Glomerular endothelial cell (primary cell): ENCODE results near the gene GALNT13. TPM values are rescaled to one million over a fixed set of nuclear protein-coding genes. Genes with fewer than 3 reads are reported as not detected.

Experiments used
- DNase-seq: peaks from one replicate; pipeline ENCODE4 v3.0.0-alpha.2; 2011; ENCODE audit warnings: low read depth, low spot score; ENCODE audit errors: extremely low read depth
- total RNA-seq: library from RNA; depleted of rRNA; stranded (reverse); fragments of >200 nt; gene quantifications from 2 replicates; pipeline ENCODE4 v1.2.3, GENCODE V29; 2015

The GALNT13 gene
- total RNA-seq, 1 donor from 2014 or later: 0.35 TPM

DNA sequence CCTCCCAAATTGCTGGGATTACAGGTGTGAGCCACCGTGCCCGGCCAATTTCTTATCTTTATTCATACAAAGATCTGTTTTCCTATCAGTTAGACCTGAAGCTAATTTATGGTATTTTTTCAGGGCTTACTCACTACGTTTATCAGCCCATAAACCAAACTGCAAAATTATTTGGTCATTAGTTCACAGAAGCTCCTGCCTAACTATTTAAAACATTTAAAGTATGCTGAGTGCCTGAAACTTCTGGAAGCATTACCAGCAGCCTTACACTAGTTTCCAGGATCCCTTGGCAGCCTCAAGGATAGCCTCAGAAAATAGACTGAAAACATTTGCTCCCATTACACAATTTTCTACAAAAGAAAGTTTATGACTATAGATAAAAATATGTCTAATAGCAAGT lies 68.8 kb downstream of the GALNT13 start:
- no peak for DNase-seq

DNA sequence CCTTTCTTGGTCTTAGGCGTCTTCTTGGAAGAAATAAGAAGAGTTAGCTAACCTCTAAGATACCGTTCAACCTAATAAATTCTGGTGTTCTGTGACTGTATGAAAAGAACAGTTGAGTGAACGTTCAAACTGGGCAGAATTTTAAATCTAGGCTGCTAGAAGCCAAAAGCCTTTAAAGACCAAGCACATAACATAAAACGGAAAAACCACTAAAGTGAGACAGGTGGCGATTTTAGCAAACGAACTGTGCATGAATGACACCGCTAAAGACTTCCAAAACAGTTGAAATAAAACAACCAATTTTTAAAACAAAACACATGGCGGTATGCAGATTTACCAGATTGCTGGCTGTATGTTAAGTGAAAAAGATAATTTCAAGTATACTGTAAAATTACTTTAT lies 73.1 kb downstream of the GALNT13 start:
- no peak for DNase-seq

DNA sequence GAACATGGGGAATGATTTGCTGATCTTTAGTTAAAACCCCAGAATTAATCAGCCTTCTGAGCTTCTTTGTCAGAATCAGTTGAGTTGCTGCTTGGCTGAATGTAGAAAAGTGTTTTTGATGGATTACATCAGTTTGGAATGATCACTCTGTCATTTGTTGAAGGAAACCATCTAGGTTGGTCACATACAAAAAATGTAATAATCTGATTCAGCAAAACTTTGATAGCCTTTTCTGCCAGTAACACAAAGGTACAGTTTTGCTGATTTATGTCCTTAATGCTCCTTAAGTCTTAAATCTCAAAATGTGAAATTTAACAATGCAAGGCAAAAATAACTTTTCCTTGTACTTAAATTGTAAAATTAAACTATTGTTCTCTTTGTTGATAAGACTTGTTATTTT lies 74.3 kb downstream of the GALNT13 start:
- DNase-seq: no peak

DNA sequence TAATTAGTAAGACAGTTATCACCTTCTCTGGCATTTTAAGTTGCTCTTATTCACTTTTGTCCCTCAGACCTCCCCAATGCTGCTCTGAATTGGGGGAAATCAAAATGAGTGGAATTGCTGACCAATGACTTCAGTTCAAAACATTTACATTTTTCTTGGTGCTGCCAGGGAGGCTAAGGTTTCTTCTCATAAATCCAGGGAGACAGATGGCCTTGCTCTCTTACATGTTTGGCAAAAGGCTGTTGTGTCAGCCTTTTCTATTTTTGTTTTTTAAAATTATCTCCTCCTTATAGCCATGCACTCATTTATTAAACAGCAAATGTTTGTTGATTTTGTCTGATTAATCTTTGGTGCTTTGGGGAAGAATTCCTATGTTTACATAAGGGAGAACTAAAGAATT lies 82.0 kb downstream of the GALNT13 start:
- DNase-seq: no peak

DNA sequence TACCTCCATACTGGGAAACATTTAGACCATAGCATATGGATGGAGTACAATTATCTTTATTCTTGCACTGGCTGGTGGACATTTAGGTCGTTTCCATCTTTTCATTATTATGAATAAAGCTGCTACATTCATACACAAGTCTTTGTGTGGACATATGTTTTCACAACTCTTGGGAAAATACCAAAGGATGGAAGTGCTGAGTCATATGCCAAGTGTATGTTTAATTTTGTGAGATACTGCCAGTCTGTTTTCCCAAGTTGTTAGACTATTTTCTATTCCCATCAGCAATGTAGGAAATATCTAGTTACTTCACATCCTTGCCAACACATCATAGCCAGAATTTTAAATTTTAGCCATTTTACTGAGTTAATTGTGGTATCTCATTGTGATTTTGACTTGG lies 91.5 kb downstream of the GALNT13 start:
- no peak for DNase-seq

DNA sequence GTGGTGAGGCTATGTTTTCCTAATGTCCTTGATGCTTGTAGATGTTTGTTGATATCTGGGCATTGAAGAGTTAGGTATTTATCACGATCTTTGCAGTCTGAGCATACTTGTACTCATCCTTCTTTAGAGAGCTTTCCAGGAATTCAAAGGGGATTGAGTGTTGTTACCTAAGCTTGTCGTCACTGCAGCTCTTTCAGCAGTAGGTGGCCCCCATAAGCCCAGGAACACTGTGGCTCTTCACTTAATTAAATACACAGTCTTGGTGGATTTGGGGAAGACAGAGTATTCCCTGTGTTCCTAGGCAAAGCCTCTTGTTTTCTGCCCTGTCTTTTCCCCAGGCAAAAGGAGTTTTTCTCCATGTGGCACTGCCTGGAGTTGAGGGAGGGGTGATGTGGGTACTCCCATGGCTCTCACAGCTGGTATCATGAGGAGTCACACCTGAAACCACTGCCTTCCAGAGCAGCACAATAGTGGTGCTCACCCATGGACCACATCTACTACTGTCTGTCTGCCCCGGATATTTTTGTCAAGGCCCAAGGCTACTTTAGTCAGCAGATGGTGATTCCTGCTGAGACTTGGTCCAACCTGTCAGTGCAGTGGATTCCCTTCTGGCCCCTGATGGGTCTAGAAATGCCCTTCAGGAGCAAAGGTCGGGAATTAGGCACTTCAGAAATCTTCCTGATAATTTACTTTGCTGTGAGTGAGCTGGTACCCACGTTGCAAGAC lies 95.7 kb downstream of the GALNT13 start:
- no peak for DNase-seq

DNA sequence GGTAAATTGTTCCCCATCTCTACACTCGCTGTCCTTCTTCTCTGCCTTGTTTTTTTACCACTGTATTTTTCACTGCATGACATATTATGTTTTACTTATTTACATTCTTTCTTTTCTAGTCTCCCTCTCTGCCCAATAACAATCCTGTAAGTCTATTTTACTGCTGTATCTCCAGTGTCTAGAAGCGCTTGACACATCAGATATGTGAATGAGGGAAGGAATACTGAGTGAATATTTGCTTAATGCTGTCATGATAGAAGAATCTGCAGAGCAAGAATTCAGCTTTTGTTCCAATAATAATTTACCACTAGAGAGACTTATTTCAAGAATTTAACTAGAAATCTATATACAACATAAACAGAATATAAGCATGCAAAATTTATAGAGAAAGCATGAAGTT lies 99.5 kb downstream of the GALNT13 start:
- no peak for DNase-seq

DNA sequence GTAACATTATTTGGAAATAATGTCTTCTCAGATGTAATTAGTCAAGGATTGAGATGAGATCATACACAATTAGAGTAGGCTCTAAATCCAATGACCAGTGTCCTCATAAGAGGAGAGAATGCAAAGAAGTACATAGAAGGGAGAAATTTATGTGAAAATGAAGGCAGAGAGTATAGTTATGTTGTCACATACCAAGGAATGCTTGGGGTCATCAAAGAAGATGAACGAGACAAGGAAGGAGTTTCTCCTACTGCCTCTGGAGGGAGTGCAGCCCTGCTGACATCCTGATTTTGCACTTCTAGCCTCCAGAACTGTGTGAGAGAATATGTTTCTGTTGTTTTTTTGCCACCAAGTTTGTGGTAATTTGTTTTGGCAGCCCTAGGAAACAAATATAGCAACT lies 100.1 kb downstream of the GALNT13 start:
- no peak for DNase-seq

DNA sequence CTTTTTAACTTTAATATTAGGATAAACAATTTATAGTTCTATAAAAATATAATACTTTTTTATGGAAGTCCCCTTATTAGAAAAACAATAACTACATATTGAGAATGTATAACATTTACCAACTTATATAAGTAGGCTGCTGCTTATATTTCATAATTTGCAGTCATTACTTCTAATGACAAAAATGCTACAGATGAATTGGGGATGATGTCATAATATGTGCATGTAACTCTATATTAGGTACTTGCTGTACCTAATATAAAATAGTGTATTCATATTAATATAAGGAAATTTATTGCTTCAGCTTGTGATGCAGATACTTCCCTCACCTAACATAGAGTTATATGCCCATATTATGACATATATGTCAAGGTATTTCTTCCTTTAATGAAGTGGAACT lies 100.7 kb downstream of the GALNT13 start:
- DNase-seq: no peak

DNA sequence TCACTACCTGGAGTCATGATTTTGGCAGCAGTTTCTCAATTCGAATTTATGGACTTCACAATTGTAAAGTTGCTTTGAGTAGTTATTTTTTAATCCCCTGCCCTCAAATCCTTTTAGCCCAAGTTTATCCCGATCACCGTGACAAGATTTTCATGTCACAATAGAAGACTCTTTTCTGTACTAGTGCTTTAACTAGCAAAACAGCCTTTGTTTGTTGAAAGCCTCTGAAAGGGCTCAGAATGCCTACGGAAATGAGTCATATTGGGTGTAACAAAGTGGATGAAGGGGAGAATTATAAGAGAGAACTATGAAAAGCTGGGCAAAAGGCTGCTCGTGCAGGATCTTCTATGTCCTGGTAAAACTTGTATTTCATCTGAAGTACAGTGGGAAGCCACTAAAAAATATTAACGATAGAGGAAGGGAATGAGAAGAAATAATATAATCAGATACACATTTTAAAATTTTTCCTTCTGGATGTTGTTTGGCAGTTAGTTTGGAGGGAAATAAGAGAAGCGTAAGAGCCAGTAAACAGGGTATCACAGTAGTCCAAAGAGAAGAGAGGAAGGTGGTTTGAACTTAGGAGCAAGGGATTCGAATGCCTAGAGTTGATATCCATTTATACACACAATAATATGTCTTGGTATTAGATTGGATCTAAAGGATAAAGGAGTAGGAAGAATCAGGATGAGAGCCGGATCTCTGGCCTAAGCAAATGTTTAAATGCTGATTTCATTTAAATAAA lies 114.9 kb downstream of the GALNT13 start:
- DNase-seq: no peak

DNA sequence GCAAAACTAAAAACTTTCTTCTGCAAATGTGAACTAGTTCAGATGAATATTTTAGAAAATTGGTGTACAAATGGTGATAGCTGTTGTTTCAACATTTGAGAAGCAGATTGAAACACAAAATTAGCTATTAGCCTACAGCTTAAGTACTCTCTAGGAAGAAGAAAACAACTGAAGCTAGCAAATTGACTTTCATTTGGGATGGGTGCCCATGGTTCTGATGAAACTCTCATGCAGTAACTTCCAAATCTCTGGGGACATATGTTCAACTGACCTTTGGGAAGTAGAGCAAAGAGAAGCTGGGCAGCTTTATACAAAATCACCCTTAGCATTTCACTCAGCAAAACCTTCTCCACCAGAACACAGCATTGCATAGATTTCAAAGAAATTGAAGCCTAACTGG lies 119.0 kb downstream of the GALNT13 start:
- DNase-seq: no peak

DNA sequence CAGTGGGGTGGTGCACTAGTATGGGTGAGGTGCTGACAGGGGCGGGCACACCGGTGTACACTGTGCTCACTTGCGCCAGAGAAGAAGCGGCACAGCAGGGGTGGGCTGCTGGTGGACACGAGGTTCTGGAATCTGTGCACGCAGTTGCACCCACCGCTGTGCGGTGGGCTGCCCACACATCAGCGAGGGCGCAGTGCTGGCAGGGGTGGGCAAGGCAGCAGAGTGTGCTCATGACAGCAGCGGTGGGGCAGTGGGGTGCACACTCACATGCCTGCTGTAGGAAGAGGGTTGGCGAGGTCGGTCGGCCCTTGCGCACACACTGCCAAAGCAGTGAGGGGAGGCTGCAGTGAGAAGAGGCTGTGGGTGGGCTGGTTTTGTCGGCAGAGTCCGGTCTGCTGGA lies 141.8 kb downstream of the GALNT13 start:
- no peak for DNase-seq

DNA sequence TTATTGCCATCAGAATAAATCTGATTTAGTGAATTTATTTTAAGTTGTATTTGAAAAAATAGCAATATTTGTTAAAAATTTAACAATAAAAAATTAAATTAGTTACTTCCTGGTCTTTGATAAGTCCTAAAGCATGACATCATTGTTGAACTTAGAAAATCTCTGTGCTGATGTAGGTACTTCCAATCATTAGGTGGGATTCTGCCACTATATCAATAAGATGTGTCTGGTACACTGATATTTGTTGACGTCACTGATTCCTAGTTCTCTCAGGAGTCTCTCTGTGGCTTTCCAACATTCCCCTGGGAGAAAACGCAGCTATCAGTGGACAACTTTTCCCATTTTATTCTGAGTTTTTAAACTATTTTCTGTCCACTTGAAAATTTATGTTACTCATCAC lies 143.5 kb downstream of the GALNT13 start:
- DNase-seq: no peak

DNA sequence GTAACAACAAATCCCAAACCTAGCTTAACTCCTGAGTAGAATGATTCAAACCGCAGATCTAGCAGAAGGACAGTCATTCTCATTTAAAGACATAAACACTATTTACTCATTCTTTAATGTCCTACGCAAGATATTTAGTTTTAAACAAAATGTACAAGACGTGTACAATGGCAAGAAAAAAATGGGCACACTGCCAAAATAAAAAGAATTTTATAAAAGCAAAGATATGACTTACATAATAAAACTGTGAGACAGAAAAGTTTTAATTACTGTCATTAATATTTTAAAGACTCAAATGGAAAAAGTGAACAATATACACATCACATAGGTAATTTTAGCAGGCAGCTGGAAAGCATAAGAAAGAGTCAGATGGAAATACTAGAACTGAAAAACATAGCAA lies 157.8 kb downstream of the GALNT13 start:
- no peak for DNase-seq

DNA sequence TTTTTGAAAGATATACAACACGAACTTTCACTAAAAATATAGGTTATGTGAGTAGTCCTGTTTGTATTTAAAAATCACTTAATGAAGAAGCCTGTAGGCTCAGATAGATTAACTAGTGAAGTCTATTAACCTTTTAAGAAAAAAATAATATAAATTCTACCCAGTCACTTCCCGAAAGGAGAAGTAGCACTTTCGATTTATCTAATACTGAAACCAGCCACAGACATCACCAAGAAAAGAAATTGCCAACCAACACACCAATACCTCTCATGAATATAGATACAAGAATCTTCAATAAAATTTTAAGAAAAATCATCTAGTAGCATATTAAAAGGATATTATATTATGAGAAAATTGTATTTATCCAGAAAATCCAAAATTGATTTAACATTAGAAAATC lies 160.5 kb downstream of the GALNT13 start:
- DNase-seq: no peak

DNA sequence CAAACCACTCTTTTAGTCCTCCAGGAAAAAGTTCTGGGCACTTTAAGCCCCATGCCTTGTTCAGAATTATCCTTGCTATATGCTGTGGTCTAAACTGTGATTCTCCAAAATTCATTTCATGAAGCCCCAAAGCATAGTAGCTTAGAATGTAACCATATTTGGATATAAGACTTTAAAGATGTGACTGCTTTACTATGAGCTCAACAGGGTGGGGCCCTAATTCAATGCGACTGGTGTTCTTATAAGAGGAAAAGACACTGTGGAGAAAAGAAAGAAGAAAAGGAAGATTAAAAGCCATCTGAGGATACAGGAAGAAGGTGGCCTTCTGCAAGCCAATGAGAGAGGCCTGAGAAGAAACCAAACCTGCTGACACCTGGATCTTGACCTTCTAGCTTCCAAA lies 174.8 kb downstream of the GALNT13 start:
- no peak for DNase-seq

DNA sequence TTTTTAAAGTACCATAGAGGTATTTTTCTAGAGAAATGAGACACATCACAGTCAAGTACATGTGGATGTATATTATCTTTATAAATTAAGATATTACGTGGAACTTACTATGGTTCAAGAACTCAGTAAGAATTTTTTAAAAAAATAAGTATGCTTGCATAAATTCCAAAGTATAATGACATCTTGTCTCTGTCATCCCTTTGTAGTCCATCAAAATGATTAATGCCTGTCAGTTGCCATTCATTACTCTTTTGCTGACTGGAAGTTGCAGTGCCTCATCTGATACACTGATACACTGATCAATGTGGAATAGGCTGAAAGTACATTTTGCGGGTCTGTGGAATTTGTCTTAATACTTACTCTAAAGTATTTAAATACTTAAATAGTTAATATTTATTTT lies 177.2 kb downstream of the GALNT13 start:
- no peak for DNase-seq

DNA sequence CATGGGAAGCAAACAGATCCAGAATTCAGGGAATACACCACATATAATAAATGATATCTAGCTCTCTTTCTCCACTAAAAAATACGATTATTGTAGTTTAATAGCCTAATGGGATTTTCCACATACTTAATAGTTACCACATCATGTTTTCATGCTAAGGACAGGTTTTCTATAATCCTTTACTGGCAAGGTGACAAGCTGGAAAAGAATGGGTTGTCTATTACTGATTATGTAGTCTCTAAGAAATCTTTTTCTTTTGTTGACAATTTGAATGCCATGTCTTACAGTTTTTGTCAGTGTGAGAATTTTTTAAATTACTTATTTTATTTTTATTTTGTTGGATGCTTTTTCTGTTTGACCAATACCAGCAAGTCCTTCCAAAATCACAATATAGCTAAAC lies 177.8 kb downstream of the GALNT13 start:
- DNase-seq: no peak

DNA sequence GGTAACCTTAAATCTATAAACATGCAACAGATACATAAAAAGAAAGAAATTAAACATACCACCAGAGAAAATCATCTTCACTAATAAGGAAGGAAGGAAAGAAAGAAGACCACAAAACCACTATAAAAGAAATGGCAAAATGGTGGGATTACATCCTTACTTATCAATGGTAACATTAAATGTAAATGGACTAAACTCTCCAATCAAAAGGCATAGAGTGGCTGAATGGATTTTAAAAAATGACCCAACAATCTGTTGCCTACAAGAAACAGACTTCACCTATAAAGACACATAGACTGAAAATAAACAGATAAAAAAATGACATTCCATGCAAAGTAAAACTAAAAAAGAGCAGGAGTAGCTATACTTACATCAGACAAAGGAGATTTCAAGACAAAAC lies 195.4 kb downstream of the GALNT13 start:
- DNase-seq: no peak

DNA sequence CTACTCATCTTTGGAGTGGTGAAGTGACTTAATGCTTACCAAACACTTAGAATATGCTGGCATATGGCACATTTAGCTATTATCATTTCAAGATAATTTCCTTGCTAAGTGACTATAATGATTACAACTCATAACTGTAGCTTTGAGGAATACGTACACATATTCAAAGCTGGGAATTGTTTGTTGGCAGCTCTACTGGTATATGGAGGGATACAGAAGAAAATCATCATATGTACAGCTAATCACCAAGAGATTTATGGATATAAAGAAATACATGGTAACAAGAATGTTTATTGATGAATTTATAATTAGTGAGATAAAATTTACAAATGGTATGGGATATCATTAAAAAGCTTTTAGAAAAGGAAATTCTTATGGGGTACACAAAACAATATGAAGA lies 207.2 kb downstream of the GALNT13 start:
- DNase-seq: no peak

DNA sequence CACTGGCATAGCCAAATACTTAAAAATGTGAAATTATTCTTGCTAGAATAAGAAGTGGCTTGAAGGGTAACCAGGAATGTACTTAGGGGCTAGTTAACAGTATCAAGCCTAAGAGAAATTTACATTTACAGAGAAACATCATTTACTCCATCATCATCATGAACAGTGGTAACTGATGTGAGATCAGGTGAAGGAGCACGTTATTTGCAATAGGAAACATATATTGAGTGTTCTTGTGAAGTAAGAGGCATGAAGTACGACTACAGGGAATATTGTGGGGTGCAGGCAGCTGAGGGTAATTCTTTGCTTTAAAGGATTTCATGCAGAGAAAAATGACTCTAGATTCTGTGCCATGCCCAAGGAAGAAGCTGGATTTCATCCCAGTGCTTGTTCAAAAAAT lies 220.8 kb downstream of the GALNT13 start:
- no peak for DNase-seq

DNA sequence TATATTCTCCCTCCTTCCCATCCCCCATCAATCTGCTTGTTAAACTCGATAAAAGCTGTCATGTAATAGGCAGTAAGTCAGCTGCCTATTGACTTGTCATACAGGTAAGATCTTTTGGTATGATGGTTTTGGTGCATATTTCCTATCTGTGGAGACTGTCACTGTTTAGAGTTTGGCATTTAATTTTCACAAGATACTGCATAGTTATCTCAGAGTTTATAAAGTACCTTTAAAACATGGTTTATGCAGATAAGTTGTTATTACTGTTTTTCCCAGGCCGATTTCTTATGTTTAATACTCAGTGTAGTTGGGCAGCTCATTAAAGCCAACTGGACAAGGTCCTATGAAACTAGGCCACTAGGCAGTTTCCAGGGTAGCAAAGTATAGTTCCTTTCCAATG lies 222.1 kb downstream of the GALNT13 start:
- no peak for DNase-seq
